NCI-H1105 (cell line): ENCODE data around the gene ZNF140.

Experiments
- DNase-seq: peaks from one replicate; lab custom pipeline; 2025; lab: John Stamatoyannopoulos, UW

Gene ZNF140

GRCh38 chr12:133080368-133081158, at the start of gene ZNF140:
TSS of gene ZNF140 (plus strand) at chr12:133080923. CDS start at chr12:133081321, 398 bp downstream.
- DNase-seq, result peak; percentile 97

GRCh38 chr12:133037207-133038005, 43.3 kb upstream of the ZNF140 start, which contains the start of gene ZNF84:
TSS of gene ZNF84 (plus strand) at chr12:133037509. CDS start at chr12:133041468, 3,959 bp downstream.
- DNase-seq, result peak; percentile 98

DNA sequence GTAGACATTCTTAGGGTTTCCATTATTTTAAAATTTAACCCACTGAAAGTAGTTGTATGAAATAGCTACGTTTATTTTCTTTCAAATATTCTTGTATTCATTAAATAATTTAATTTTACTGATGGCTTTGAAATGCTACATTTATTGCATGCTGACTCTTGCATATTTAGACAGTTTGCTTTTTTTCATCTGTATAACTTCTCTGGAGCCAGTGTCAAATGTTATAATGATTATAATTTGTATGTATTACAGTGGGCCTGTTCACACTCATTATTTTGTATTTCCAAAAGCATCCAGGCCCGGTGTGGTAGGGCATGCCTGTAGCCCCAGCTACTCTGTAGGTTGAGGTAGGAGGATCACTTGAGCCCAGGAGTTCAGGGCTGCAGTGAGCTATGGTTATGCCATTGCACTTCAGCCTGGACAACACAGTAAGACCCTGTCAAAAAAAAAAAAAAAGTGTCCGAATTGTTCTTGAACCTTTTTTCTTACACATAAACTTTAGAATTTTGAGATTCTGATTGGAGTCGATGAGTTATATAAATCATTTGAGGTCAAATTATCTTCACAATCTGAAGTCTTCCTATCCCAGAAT, 42.5 kb upstream of the ZNF140 start:
- DNase-seq, result no peak

GRCh38 chr12:133046698-133047097, 34.0 kb upstream of the ZNF140 start:
- no peak for DNase-seq

- no peak for DNase-seq
Observed at GRCh38 chr12:133057446-133057845, 23.3 kb upstream of the ZNF140 start.

GRCh38 chr12:133058203-133059113, 22.3 kb upstream of the ZNF140 start:
- DNase-seq, result no peak

DNA sequence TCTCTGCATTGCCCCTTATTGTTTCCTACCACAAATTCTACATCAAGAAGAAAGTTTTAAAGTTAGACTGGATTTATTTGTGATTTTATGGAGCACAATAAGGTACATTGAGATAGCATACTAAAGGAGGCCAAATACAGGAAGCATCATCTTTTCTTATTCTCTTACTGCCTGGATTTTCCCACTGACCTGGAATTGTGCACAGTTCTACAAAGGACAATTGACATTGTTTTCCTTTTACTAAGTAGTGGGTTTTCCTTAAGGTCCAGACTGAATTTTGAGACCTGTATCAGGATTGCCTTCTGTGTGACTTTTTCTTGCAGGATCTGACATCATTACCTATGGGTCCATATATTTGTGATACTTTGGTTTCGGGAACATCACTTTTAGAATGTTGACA, 18.8 kb upstream of the ZNF140 start:
- DNase-seq, result no peak

- no peak for DNase-seq
Observed at GRCh38 chr12:133063556-133063955, 17.2 kb upstream of the ZNF140 start.

DNA sequence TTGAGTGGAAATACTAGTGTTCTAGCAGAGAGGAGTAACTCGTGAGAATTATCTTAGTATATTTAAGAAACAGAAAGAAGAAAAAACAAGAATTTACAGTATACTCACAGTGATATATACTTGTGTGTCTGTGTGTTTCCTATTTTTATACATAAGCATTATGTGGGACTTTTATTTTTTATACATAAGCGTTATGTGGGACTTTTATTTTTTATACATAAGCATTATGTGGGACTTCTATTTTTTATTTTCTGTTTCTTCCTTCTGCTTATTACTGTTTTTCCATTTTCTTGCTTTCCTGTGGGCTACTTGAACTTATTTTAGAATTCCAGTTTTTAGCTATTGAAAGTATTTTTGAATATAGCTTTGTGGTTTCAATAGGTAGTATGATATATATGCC, 6.9 kb upstream of the ZNF140 start:
- no peak for DNase-seq

DNA sequence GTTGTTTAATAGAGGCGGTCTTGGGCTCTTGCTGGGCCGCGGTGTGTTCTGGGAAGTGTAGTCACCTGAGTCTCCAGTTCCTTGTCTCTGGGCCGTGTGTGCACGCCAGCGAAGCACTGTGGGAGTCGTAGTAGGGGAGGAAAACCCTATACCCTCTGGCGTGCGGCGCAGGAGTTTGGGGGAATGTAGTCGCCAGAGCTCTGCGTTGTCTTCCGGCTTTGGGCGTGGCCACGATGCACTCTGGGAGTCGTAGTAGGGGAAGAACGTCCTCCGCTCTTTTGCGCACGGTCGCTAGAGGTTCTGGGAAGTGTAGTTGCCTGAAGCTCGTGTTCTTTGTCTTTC, 726 bp upstream of the ZNF140 start:
- DNase-seq, result peak; percentile 98

DNA sequence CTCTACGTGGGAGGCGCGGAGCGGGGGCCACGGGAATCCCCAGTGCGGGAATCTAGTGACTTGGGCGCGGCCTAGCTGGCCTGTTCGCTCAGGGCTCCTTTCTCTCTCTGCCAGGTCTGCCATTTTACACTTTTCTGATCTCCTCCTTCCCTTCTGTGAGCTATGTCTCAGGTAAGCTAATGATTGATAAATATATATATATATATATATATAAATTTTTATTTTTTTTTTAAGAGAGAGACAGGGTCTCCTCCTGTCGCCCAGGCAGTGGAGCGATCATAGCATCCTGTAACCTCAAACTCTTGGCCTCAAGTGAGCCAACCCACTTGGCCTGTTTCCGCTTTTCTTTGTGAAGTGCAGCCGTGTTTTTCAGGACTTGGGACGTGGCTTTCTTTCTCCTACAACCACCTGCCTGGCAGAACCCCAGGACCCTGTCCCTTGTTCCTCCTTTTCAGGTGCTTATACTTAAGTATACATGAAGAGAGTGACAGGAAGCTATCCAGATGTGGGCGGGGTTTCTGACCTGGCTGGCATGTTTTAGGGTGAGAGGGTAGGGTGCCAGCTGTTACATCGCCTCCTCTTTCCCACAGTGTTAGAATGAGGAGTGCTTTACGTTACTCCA, 547 bp downstream of the ZNF140 start:
- DNase-seq, result no peak

GRCh38 chr12:133083345-133083744, 2.6 kb downstream of the ZNF140 start:
- DNase-seq, result no peak

GRCh38 chr12:133105620-133106019, 24.9 kb downstream of the ZNF140 start:
- DNase-seq, result no peak

DNA sequence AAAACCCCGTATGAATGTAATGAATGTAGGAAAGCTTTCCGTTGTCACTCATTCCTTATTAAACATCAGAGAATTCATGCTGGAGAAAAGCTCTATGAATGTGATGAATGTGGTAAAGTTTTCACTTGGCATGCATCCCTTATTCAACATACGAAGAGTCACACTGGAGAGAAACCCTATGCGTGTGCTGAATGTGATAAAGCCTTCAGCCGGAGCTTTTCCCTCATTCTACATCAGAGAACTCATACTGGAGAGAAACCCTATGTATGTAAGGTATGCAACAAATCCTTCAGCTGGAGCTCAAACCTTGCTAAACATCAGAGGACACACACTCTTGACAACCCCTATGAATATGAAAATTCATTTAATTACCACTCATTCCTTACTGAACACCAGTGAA, 25.5 kb downstream of the ZNF140 start:
- no peak for DNase-seq

GRCh38 chr12:133107121-133107520, 26.4 kb downstream of the ZNF140 start:
- DNase-seq, result no peak

DNA sequence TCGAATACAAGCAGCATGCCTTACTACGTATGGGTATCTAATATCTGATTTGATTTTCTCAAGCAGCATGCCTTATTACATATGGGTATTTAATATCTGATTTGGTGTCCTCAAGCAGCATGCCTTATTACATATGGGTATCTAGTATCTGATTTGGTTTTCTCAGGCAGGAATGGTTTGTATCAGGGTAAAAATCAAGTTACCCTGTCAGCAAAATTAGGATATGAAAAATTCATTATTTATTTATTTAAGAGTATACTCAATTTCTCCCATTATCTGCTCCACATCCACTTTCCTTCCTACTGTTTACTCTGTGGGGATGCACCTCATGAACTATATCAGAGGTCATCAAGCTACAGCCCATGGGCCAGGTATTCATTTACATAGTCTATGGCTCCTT, 27.4 kb downstream of the ZNF140 start:
- no peak for DNase-seq

- no peak for DNase-seq
Observed at GRCh38 chr12:133120385-133121191, 39.9 kb downstream of the ZNF140 start.

DNA sequence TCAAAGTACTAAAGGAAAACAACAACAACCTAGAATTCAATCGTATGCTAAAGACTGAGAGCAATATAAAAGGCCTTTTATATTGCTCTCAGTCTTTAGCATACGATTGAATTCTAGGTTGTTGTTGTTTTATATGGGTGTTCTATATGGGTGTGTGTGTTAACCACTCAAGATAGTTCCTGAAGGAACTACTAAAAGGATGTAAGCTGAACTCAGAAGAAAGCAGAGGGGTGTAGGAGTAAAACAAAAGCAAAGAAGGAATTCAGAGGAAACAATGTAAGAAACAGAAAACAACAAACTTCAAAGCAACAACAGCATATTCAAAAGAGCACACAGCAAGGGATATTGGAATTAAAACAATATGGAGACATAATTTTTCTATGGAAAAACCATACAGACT, 44.0 kb downstream of the ZNF140 start:
- no peak for DNase-seq

- DNase-seq, result peak; percentile 34
Observed at GRCh38 chr12:133129368-133130037, 48.8 kb downstream of the ZNF140 start.
